Right renal cortex interstitium (tissue), 3 donors: Measurements from ENCODE around the gene BMAL2. TPM values are rescaled to one million over a fixed set of nuclear protein-coding genes. Genes with fewer than 3 reads are reported as not detected.

Experiments
- DNase-seq, 3 donors: peaks; one replicate each; pipeline ENCODE4 v3.0.0-alpha.2; 2013; ENCODE audit warnings: low read depth in 3 of 3, low spot score in 2 of 3
- polyA plus RNA-seq, 3 donors: library from polyadenylated mRNA; unstranded; fragments of 120-200 nt; gene quantifications; one replicate each; pipeline ENCODE4 v1.2.1, GENCODE V29; 2013; ENCODE audit not compliant: insufficient read length in 3 of 3

The BMAL2 gene
- polyA plus RNA-seq, 3 donors, result 6.2 to 7.6 (median 6.2) TPM

DNA sequence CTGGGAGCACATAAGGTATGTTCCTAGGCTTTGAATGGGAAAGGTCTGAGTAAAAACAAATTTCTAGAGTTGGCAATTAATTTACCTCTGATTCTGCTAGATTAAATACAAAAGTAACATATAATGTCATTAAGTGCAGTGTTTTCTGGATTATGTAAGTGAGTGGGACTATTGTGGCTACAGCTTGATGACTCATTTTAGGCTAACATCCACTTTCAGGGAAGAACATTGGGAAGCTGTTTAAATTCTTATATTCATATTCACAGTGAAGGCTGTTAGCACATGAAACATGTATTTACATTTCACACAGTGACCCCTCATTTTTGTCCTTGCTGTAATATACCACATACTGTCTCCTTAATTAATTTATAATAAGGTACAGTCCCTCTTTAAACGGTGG lies 13.2 kb upstream of the BMAL2 start:
- DNase-seq, result no peak

DNA sequence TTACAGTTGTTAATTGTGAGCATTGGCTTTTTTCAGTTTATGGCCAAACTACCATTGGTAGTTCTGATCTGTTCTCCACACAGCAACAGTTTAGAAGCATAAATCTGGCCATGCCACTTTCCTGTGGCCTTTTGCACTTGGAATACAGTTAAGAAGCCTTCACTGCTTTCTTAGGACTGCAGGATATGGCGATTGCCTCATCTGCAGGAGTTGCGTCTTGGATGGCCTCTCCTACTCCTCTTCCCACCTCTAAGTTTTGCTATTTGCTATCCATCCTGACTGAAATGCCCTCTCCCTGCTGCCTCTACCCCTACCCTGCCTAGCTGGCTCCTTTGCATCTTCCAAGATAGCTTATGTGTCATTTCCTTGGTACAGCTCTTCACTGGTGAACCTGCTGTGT lies 12.8 kb upstream of the BMAL2 start:
- DNase-seq, result no peak

DNA sequence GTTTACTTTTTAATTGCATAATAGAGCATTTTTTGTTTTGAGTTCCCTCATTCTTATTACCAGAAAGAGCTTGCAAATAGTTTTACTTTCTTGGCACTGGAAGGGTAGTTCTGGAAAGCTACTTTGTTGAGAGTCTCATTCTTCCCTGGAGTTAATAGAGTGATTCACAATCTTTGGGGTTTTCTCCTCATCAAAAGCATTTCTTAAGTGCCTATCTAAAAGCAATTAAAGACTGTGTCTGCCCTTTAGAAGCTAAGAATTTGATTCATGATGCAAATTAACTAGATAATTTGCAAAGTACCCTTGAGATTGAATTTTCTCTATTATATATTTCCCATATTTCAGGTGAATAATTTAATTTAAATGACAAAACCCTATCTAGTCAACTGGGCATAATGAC lies 8.1 kb upstream of the BMAL2 start:
- no peak for DNase-seq

DNA sequence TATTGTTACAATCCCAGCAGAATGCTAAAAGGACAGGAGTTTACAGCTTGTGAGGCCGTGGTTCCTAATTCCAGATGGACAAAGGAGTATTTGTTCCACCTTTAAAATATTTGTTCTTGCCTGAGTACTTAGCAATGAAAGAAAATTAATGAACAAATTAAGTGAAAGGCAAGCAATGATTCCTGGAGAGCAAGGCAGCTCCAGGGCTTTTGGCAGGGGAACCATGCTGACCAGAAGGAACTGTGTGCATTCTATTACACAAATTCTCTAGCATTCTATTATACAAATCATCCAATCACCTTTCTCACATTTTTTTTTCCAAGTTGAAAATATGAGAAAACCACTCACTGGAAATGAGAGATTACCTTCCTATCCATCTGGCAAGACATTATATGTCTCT lies 1.8 kb upstream of the BMAL2 start:
- DNase-seq, result no peak

DNA sequence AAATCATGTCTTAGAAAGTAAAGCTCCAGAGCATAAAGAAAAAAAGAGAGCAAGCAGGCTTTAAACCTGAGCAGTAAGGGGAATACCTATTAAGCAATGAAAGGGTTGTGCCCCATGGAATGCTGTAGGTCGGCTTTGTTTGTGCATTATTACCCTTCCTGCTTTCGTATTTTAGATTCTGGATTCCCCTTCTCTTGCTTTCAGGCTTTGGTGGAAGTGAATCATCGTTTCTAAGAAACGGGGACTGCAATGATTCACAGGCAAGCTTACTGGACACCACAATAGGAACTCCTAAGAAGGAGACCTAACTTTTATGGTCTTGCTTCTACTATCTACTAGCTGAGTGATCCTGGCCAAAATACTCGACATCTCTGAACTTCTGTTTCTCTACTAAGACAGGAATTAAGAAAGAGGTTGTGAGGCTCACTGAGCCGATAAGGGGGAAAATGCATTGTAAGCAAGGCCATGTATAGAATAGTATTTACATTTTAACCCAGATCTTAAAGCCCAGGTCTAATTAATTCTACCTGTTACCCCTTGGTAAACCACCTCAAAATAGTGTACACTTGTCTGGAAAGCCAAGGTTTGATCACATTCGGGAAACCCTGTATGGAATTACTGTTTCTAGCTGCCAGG lies 1.2 kb upstream of the BMAL2 start:
- no peak for DNase-seq

DNA sequence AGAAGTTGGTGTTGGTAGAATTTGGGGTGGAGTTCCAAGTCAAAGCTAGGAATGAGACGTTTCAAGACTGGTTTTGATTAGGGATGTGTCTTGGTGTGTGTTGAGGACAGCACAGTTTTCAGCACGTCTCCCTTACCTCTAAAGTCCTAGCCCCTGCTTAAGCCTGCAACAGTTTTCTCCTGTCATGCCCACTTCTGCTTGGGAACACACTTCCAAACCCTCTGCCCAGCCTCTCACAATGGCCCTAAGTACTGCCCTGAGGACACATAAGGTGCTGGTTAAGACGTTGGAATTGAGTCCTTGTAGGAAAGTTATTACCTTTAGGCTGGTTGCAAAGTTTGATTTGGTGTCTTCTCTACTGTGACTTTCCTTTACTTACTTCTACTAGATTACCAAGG lies 710 bp upstream of the BMAL2 start:
- no peak for DNase-seq

DNA sequence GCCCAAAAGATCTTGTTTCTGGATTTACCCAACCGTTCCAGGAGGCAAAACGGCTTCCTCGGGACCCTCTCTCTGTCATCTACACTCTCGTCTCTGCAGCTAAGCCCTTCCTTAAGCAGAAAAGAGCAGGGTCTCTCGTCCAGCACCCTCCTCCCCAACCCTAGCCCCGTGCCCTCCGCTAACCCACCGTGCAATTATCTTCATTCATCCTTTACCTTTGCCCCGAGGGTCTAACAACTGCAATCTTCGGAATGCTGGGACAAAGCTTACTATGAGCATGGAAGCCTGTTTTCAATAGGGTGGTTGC lies 276 bp upstream of the BMAL2 start:
- no peak for DNase-seq

DNA sequence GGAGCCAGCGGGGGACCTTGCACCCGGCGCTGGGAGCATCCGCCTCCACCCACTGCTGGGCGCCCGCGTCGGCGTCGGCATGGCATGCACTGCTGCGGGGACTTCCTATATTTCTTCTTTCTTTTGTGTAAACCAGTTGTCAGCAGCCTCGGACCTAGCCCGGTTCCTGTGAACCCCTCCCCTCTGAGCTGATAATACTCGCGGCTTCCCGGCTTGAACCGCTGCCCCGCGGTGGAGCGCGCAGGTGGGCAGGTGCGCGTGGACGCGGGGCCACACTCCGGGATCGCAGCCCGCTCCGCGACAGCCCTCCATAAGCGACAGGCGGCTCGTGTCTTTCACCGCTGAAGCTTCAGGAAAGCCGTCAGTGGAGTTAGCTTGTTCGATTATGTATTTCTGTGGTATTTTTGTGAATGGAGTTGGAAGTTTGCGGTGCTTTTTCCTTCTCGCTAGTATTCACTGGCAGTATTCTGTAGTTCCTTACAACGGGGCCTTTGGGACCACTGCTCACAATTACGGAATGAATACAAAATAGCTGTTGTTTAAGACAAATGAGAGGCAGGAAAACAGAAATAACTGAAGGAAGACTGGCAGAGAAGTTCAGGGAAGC lies 870 bp downstream of the BMAL2 start:
- no peak for DNase-seq

DNA sequence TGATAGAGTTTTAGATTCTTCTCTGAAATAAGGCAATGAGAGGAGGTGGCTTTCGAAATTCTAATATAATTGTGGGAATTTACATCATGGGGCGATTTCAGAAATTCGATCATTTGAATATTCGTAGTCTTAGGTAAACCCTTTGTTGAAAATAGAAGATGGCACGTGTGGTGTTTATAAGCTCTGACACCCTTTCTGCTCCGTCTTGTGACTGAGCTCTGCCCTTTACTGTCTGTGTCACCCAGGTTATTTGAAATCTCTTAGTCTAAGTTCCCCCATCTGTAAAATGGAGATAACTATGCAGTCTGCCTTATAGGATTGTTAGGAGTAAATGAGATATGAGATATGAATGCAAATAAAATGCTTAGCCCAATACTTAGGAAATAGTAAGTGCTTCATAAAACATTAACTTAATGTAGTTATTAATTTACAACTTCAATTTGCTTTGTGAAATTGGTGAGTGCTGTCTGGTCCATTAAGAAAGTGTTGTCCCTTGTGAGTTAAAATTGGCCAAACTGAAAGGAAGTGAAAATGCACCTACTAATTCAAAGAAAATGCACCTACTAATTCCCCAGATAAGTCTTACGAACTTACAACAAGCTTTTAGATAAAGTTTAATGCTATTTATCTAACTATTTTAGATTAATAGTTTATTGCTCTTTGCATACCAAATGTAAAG lies 1.5 kb downstream of the BMAL2 start:
- no peak for DNase-seq

DNA sequence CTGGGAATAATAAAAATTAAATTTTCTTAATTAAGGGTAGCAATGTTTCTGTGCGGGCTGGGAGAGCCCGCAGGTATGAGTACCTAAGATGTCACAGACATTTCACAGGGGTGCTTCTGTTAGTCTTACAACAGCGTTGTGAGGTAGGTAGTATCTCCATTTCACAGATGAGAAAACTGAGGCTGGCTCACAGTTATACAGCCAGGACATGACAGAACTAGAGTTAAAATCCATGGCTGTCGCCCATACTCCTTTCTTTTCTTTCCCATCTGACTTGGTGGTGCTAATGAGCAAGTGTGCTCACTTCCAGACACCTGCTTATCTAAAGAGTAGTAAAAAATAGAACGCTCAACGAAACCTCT lies 2.1 kb downstream of the BMAL2 start:
- no peak for DNase-seq

DNA sequence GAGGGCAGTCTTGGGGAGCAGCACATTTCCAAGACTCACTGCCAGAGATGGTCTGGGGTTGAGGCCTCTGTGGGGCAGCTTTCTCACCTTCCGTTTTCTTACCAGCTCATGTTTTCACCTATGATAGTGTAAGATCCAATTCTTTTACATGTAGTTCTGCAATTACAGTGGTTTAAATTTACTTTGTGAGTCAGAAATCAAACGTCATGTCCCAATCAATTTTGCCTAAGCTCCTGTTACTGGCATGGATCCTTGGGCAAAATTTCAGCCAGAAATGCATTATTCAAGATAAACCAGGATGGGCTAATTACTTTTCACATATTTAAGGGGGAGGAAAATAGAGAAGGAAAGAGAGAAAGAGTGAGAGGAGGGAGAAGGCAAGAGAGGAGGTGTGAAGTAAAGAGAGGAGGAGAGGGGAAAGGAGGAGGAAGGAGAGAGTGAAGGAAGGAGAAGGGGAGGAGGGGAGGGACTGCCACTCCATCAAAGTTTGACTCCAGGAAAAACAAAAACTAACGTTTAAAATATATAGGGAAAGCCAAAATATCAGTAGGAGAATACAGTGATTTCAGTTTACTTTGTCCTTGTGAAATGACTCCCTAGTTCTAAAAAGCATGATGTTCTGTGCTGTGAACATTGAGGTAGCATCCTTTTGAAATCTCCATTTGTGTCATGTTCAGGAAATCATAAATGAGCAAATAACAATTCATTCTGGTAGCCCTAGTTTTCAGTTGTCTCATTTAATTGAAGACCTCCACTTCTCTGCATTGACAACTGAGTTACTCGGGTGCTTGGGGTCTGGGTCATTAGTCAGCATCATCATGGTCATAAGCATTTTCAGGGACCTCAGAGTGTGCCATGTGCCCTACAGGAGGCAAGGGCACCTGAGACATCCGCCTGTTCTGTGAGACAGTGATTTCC lies 3.0 kb downstream of the BMAL2 start:
- no peak for DNase-seq

DNA sequence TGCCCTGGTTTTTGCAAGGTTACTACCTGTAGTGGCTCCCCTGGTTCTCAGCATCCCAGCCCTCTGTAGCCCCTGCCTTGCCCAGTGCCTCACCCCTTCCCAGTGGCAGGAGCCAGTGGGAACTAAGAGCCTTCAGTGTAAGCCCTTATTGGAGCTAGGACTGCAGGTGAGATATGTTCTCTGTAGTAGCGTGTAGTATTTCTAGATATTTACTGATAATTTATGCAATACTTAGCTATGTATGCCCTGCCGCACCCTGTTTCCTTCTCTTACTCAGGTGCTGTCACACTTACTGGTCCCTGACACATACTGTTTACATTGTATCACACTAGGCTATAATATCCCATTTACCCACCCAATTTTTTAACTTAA lies 3.6 kb downstream of the BMAL2 start:
- no peak for DNase-seq

DNA sequence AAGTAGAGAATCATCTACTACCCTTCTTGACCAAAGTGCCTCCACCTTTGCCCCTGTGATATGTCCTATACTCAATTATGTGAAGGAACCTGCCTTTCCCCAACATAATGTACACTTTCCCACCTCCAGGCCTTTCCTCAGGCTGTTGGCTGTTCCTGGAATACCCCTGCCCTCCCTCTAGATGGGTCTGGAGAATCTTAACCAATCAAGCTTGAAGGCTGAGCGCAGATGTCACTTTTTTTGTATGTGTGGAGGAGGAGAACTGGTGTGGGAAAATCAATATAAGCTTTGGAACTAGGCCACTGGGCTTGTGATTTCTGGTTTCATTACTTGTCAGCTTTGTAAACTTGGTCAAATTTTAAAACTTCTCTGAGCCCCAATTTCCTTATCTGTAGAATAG lies 4.7 kb downstream of the BMAL2 start:
- DNase-seq, result no peak

DNA sequence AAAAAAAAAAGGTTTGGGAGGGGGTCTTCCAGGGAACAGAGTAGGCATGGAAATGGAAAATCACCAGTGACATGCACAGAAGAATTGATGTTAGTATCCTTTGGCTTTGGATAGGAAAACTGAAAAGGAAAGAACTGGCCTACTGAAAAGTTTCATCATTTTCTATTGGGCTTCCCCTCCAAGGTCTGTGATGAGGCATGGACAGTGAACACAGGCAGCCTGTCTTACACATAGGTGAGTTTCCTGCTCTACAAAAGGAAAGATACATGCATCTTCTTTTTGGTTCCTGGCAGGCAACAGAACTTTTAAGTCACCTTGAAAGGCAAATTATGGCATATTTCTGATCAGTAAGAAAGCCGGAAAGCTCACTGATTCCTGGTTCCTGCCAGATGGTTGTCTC lies 5.8 kb downstream of the BMAL2 start:
- no peak for DNase-seq

DNA sequence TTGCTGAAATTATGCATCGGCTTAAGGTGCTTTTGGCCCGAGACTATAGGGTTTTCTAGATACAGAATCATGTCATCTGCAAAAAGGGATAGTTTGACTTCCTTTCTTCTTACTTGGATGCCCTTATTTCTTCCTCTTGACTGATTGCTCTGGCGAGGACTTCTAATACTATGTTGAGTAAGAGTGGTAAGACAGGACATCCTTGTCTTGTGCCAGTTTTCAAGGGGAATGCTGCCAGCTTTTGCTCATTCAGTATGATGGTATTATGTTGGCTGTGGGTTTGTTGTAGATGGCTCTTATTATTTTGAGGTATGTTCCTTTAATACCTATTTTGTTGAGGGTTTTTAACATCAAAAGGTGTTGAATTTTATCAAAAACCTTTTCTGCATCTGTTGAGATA lies 8.3 kb downstream of the BMAL2 start:
- no peak for DNase-seq

DNA sequence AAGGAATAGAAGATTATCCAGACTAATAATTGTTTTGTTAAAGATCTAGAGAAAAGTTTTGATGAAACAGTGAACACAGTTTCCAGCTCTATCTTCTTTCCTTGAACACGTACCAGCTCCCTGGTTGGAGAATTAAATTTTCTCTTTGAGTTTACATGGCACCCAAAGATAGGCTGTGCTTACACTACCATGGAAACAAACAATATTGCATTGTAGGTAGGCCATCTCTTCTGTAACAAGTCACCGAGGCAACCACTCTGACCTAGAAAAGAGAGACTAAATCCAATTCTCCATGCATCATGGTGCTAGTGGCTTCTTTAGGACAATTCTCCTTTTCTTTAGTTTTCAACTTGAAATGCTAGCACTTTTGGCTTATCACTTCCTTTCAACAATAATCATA lies 9.9 kb downstream of the BMAL2 start:
- DNase-seq, result no peak

DNA sequence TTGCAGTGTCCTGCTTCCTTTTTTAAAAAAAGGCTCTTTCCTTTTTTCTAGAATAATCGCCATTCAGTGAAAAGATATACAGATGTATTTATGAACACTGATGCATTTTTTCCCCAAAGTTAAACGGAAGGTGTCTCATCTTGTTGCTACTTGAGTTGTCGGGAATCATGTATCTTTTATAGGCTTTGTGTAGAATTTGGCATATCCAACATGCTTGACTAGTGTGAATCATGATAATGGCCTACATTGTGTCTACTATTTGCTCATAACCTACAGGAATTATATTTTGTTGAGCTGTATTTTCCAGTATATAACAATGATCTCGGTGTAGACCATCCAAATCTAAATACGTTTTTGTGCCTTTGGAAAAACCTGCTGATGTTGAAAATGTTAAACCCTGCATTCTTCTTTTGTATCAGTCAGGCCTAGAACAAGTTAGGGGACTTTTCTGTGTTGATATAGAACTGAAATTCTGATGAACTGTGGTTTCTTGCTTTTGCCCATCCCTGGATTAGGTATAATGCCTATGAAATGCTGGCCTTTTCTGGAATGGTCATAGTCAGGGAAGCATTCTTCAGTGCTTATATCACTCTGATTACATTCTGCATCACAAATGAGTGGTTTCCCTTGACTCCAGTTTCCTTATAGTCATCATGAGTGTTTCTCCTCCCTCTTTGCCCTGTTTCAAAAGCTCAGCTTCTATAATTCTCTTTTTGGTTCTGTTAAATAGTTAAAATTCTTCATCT lies 10.8 kb downstream of the BMAL2 start:
- no peak for DNase-seq

DNA sequence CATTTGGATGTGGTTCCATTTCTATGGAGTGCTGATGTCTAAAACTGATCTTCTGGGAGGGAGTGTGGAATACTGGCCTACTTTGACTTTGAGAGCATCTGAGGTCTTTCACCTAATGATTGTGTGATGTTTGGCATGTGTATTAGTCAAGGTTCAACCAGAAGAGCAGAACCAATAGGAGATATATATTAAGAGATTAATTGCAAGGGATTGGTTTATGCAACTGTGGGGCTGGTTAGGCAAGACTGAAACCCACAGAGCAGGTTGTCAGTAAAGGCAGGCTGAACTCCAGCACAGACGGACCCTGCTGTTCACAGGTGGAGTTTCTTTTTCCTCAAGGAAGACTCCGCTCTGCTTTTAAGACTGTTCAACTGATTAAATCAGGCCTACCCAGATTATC lies 11.6 kb downstream of the BMAL2 start:
- no peak for DNase-seq

DNA sequence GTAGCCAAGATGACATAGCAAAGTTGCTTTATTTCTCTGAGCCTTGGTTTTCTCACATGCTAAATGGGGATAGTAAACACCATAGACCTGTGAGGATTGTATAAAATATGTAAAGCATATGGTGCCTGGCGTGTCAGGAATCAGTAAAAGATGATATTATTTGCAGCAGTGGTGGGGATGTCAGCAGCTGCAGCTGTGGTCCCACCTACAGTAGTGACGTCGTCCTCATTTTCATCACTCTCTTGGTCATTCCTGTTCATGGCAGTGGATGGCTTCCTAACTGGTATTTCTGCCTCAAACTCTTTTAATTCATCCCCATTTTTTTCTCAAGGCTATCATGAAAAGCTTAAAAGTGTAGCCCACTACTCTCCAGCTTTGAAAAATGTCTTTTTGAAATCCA lies 12.1 kb downstream of the BMAL2 start:
- DNase-seq, result no peak

DNA sequence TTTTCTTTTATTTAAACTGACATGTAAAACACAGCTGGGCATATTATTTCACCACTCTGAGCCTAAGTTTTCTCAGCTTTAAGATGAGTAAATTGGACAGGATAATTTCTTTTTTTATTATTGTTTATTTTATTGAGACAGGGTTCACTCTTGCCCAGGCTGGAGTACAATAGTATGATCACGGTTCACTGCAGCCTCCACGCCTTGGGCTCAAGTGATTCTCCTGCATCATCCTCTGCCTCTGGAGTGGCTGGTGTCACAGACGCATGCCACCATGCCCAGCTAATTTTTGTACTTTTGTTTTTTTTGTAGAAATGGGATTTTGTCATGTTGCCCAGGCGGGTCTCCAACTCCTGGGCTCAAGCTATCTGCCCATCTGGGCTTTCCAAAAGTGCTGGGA lies 12.7 kb downstream of the BMAL2 start:
- no peak for DNase-seq

DNA sequence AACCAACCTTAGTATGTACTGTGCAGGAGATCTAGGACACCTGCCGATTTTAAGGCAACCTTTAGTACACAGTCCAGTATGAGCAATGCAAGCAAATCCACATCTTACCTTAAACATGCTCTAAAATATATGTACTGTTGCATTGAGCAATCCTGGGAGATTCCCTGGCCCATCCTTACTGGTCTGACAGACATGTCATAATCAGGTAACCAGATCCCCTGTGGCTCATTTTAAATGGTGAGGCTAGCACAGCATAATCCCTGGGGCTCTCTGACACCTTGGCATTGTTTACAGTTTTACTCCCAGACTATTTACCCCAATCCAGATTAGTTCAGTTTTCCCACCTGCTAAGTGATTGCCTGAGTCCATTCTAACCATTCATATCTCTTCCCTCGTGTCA lies 15.1 kb downstream of the BMAL2 start:
- no peak for DNase-seq
